ENCODE results near the gene FOXN1. TPM values are rescaled to one million over a fixed set of nuclear protein-coding genes. Genes with fewer than 3 reads are reported as not detected.

FOXN1 gene
- total RNA-seq, 1 donor = not detected

- Histone ChIP-seq H3K9me3 (ENCODE audit: low read depth, low read length) (no peaks in the 10 kb centered on the region), H3K27ac (ENCODE audit: low read depth, low read length) (no peak overlapping the region), H3K79me2 (ENCODE audit: insufficient read depth, low read length) (no peaks in the 10 kb centered on the region), H3K4me3 (ENCODE audit: insufficient read depth, low read length) (no peak overlapping the region), H3K27me3 (ENCODE audit: insufficient read depth, low read length) (peaks cover 61% of the 10 kb centered on the region), H4K20me1 (ENCODE audit: insufficient read depth, low read length) (no peaks in the 10 kb centered on the region), H3K4me1 (ENCODE audit: insufficient read depth, low read length) (no peaks in the 10 kb centered on the region), H3K4me2 (ENCODE audit: insufficient read depth, low read length) (no peak overlapping the region), H3K36me3 (ENCODE audit: insufficient read depth, low read length) (no peaks in the 10 kb centered on the region), H2AFZ (ENCODE audit: low read length) (no peak overlapping the region)
- DNase-seq (ENCODE audit: insufficient read length, low spot score, missing footprints) = peak; percentile 90
- TF ChIP-seq CTCF (IDR thresholded peaks at IDR 0.05; ENCODE audit: extremely low read depth, low read depth, low read length) = no peak
Measured at GRCh38 chr17:28507567-28508203, 1.5 kb downstream of the FOXN1 start.

GRCh38 chr17:28508211-28508724 lies 2.1 kb downstream of the FOXN1 start:
- no peak overlapping the region for H3K27ac ChIP-seq (ENCODE audit: low read depth, low read length)
- no peaks in the 10 kb centered on the region for H4K20me1 ChIP-seq (ENCODE audit: insufficient read depth, low read length)
- peak; percentile 78 for DNase-seq (ENCODE audit: insufficient read length, low spot score, missing footprints)
- no peaks in the 10 kb centered on the region for H3K4me1 ChIP-seq (ENCODE audit: insufficient read depth, low read length)
- H3K4me2 ChIP-seq (ENCODE audit: insufficient read depth, low read length) = no peak overlapping the region
- no peak overlapping the region for H3K4me3 ChIP-seq (ENCODE audit: insufficient read depth, low read length)
- H3K9me3 ChIP-seq (ENCODE audit: low read depth, low read length) = no peaks in the 10 kb centered on the region
- H2AFZ ChIP-seq (ENCODE audit: low read length) = no peak overlapping the region
- no peak for TF ChIP-seq CTCF (IDR thresholded peaks at IDR 0.05; ENCODE audit: extremely low read depth, low read depth, low read length)
- no peaks in the 10 kb centered on the region for H3K36me3 ChIP-seq (ENCODE audit: insufficient read depth, low read length)
- H3K79me2 ChIP-seq (ENCODE audit: insufficient read depth, low read length) = no peaks in the 10 kb centered on the region
- peaks cover 56% of the 10 kb centered on the region for H3K27me3 ChIP-seq (ENCODE audit: insufficient read depth, low read length)

DNA sequence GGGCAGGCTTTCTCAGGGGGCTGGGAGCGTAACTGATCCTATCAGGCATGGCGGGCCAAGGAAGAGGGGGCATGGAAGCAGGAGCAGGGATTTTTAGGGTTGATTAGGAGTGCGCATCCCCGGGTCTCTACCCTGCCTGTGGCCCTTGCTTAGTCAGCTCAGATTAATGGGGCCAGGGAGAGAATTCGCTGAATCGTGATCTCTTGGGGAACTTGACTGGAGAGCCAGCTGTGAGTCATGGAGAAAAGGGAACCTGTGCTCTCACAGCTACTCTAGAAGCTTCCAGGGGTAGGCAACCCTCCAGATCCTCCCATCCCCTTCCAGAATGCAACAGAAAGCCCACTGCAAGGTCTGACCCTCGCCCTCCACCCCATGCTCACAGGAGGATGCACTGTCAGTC lies 3.6 kb downstream of the FOXN1 start:
- Histone ChIP-seq H3K9me3 (ENCODE audit: low read depth, low read length) (no peaks in the 10 kb centered on the region), H3K4me1 (ENCODE audit: insufficient read depth, low read length) (no peaks in the 10 kb centered on the region), H3K4me3 (ENCODE audit: insufficient read depth, low read length) (no peak overlapping the region), H3K27ac (ENCODE audit: low read depth, low read length) (no peak overlapping the region), H3K27me3 (ENCODE audit: insufficient read depth, low read length) (peaks cover 60% of the 10 kb centered on the region), H2AFZ (ENCODE audit: low read length) (no peak overlapping the region), H4K20me1 (ENCODE audit: insufficient read depth, low read length) (no peaks in the 10 kb centered on the region), H3K79me2 (ENCODE audit: insufficient read depth, low read length) (no peaks in the 10 kb centered on the region), H3K4me2 (ENCODE audit: insufficient read depth, low read length) (no peak overlapping the region), H3K36me3 (ENCODE audit: insufficient read depth, low read length) (no peaks in the 10 kb centered on the region)
- no peak for TF ChIP-seq CTCF (IDR thresholded peaks at IDR 0.05; ENCODE audit: extremely low read depth, low read depth, low read length)
- DNase-seq (ENCODE audit: insufficient read length, low spot score, missing footprints) = peak; percentile 95

GRCh38 chr17:28511858-28512461 lies 5.8 kb downstream of the FOXN1 start:
- TF ChIP-seq CTCF (IDR thresholded peaks at IDR 0.05; ENCODE audit: extremely low read depth, low read depth, low read length) = no peak
- Histone ChIP-seq H2AFZ (ENCODE audit: low read length) (no peak overlapping the region), H3K36me3 (ENCODE audit: insufficient read depth, low read length) (no peaks in the 10 kb centered on the region), H3K4me1 (ENCODE audit: insufficient read depth, low read length) (no peaks in the 10 kb centered on the region), H3K27ac (ENCODE audit: low read depth, low read length) (no peak overlapping the region), H4K20me1 (ENCODE audit: insufficient read depth, low read length) (no peaks in the 10 kb centered on the region), H3K79me2 (ENCODE audit: insufficient read depth, low read length) (no peaks in the 10 kb centered on the region), H3K27me3 (ENCODE audit: insufficient read depth, low read length) (peaks cover 47% of the 10 kb centered on the region), H3K4me2 (ENCODE audit: insufficient read depth, low read length) (no peak overlapping the region), H3K4me3 (ENCODE audit: insufficient read depth, low read length) (no peak overlapping the region), H3K9me3 (ENCODE audit: low read depth, low read length) (no peaks in the 10 kb centered on the region)
- DNase-seq (ENCODE audit: insufficient read length, low spot score, missing footprints) = no peak
